ENCODE measurements around the gene IGF2R.

Gene IGF2R

DNA sequence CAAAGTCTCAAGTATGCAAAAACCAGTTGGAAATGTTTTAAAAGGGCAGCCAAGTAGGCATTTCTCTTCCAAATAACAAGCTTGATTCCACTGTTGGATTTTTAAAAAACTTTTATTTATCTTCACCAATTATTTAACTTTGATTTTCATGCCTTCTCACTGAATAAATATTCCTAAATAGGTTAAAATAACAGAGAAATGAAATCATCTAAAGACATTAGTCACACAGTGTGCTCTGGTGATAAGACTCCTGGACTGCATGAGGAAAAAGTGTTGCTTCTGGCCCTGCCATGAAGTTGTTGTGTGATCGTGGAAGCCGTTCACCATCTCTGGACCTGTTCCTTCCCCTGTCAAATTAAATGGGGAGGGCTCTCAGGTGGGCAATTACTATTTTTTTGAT, 33.8 kb upstream of the IGF2R start:
- Histone ChIP-seq H3K4me3 (no peak overlapping the region), H4K20me1 (no peaks in the 10 kb centered on the region), H3K9me3 (replicated peaks in 1 of 11) (peaks cover 0 to 13% (median 8%) of the 10 kb centered on the region in 11 experiments; a peak in 15 of 22 replicates), H3K4me1 (no peaks in the 10 kb centered on the region; a peak in 1 of 20 replicates), H3K27ac (no peak overlapping the region), H3K4me2 (no peak overlapping the region), H3K9ac (no peak overlapping the region), H3K27me3 (no peaks in the 10 kb centered on the region), H3K36me3 (no peaks in the 10 kb centered on the region)
- no peak for TF ChIP-seq Cebpa-rat (IDR thresholded peaks at IDR 0.05)

DNA sequence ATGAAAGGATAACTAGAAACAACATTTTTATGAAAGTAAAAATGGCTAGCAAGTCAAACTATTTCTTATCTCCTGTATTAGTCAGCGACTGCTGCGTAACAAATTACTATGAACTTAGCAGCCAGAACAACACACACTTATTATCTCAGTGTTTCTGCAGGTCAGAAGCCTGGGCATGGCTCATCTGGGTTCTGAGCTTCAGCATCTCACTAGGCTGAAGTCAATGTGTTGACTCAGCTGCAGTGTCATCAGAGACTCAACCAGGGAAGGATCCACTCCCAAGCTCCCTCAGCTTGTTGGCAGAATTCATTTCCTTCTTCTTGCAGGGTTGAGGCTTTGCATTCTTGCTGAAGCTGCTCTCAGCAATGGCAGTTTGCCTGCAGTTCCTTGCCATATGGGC, 33.2 kb upstream of the IGF2R start:
- H3K36me3 ChIP-seq = no peaks in the 10 kb centered on the region
- no peak overlapping the region for H3K4me3 ChIP-seq
- no peak overlapping the region for H3K4me2 ChIP-seq
- no peaks in the 10 kb centered on the region for H3K4me1 ChIP-seq
- H3K9me3 ChIP-seq (replicated peaks in 1 of 11) = peaks cover 0 to 13% (median 8%) of the 10 kb centered on the region in 11 experiments; a peak in 15 of 22 replicates
- no peak for TF ChIP-seq Cebpa-rat (IDR thresholded peaks at IDR 0.05)
- H3K27ac ChIP-seq = no peak overlapping the region
- H3K27me3 ChIP-seq = no peaks in the 10 kb centered on the region
- no peaks in the 10 kb centered on the region for H4K20me1 ChIP-seq
- no peak overlapping the region for H3K9ac ChIP-seq

DNA sequence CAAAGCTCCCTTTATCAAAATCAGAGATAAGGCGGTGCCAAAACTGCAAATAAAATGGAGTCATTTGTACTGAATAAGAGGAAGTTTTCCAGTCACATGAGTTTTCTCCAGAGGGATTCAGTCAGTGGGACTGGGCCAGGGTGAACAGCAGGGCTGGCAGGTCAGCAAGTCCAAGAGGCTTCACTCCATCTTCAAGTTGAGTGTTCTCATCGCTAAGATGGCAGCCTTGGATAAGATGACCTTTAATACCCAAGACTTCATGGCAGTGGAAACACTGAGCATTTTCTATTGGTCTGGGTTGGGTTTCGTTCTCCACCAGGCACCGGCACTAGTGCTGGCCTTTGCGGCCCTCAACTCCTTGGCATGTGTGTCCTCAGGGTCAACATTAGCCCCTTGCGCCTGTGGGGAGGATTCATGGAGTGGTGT, 29.3 kb upstream of the IGF2R start:
- H4K20me1 ChIP-seq = no peaks in the 10 kb centered on the region
- 0 out of 22 replicates have a peak, but pooled peaks cover 0 to 4% (median 0%) of the 10 kb centered on the region in 11 experiments for H3K36me3 ChIP-seq
- peaks cover 12 to 30% (median 21%) of the 10 kb centered on the region in 11 experiments for H3K9me3 ChIP-seq (replicated peaks in 1 of 11)
- no peak overlapping the region for H3K4me3 ChIP-seq
- H3K4me2 ChIP-seq = no peak overlapping the region
- TF ChIP-seq Cebpa-rat (IDR thresholded peaks at IDR 0.05) = no peak
- H3K27me3 ChIP-seq = no peaks in the 10 kb centered on the region
- H3K4me1 ChIP-seq = no peaks in the 10 kb centered on the region; a peak in 1 of 20 replicates
- no peak overlapping the region for H3K27ac ChIP-seq
- no peak overlapping the region for H3K9ac ChIP-seq

DNA sequence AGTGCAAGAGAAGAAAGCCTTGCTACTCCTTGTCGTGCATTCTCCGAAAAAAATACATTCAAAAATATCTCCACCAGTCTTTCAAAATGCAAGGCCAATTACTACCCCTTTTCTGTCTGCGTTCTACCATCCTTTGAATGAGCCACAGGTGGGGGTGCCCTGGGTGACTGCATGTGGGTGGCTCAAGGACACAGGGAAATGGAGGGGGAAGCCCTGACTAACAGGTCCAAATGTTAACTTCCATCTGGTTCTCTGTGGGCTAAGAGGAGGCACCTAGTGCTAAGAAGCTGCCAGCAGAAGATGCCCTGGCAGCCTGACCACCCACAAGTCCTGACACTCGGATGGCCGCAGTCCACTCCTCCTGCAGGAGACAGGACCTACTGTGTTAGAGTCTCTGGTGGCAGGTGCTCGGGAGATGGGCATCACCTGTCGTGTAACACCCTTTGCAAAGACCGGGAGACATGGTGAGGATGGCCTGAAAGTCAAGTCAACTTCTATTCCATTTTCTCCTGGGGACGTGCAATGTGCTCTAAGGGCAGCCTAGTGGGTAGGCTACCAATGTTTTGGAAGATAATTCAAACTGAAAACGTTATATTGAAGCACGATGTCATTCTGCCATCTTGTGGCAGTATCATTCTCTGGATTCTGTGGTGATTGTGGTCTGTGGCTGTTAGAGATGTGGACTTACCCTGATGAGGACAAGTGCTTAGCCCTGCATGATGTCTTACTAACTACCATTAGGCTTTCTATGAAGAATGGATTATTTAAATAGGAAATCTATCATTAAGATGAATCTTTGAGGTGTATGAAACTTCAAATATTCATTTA, 27.4 kb upstream of the IGF2R start:
- Histone ChIP-seq H4K20me1 (no peaks in the 10 kb centered on the region), H3K9me3 (replicated peaks in 1 of 11) (peaks cover 19 to 34% (median 22%) of the 10 kb centered on the region in 11 experiments), H3K4me2 (no peak overlapping the region), H3K4me3 (no peak overlapping the region), H3K9ac (no peak overlapping the region), H3K27ac (no peak overlapping the region), H3K4me1 (no peaks in the 10 kb centered on the region; a peak in 1 of 20 replicates), H3K27me3 (no peaks in the 10 kb centered on the region), H3K36me3 (peaks cover 0 to 4% (median 0%) of the 10 kb centered on the region in 11 experiments; a peak in 1 of 22 replicates)
- no peak for TF ChIP-seq Cebpa-rat (IDR thresholded peaks at IDR 0.05)

GRCh38 chr6:159943101-159943632, 25.7 kb upstream of the IGF2R start:
- H3K4me2 ChIP-seq = peak overlapping the region in 1 of 11 experiments; percentile 12; a peak in 3 of 22 replicates
- H3K4me3 ChIP-seq = no peak overlapping the region
- no peak for TF ChIP-seq Cebpa-rat (IDR thresholded peaks at IDR 0.05)

GRCh38 chr6:159943968-159944598, 24.8 kb upstream of the IGF2R start:
- Histone ChIP-seq H4K20me1 (no peaks in the 10 kb centered on the region), H3K36me3 (peaks cover 0 to 4% (median 0%) of the 10 kb centered on the region in 11 experiments; a peak in 1 of 22 replicates), H3K9ac (no peak overlapping the region), H3K27ac (no peak overlapping the region), H3K4me3 (no peak overlapping the region), H3K27me3 (no peaks in the 10 kb centered on the region), H3K9me3 (replicated peaks in 1 of 11) (peaks cover 19 to 34% (median 22%) of the 10 kb centered on the region in 11 experiments), H3K4me1 (no peaks in the 10 kb centered on the region; a peak in 1 of 20 replicates), H3K4me2 (no peak overlapping the region)
- TF ChIP-seq Cebpa-rat (IDR thresholded peaks at IDR 0.05) = no peak; a peak in 1 of 22 replicates

More at GRCh38 chr6:159943101-159943632, 25.7 kb upstream of the IGF2R start:
- no peaks in the 10 kb centered on the region; a peak in 1 of 20 replicates for H3K4me1 ChIP-seq
- H3K36me3 ChIP-seq = peaks cover 0 to 4% (median 0%) of the 10 kb centered on the region in 11 experiments; a peak in 1 of 22 replicates
- peaks cover 19 to 34% (median 22%) of the 10 kb centered on the region in 11 experiments for H3K9me3 ChIP-seq (replicated peaks in 1 of 11)
- H3K27me3 ChIP-seq = no peaks in the 10 kb centered on the region
- H4K20me1 ChIP-seq = no peaks in the 10 kb centered on the region
- no peak overlapping the region for H3K27ac ChIP-seq
- no peak overlapping the region for H3K9ac ChIP-seq

- H3K4me2 ChIP-seq = no peak overlapping the region
- no peaks in the 10 kb centered on the region; a peak in 1 of 20 replicates for H3K4me1 ChIP-seq
- no peak for TF ChIP-seq Cebpa-rat (IDR thresholded peaks at IDR 0.05)
These were observed 23.0 kb upstream of the IGF2R start for GRCh38 chr6:159945801-159946392.

GRCh38 chr6:159946912-159947311, 22.0 kb upstream of the IGF2R start:
- Histone ChIP-seq H3K27ac (no peak overlapping the region), H3K9ac (no peak overlapping the region), H3K4me1 (peaks cover 4 to 6% (median 5%) of the 10 kb centered on the region in 10 experiments; a peak in 15 of 20 replicates), H3K4me3 (no peak overlapping the region), H3K4me2 (no peak overlapping the region), H4K20me1 (no peaks in the 10 kb centered on the region), H3K36me3 (peaks cover 0 to 4% (median 0%) of the 10 kb centered on the region in 11 experiments; a peak in 1 of 22 replicates), H3K9me3 (replicated peaks in 1 of 11) (peaks cover 19 to 34% (median 22%) of the 10 kb centered on the region in 11 experiments), H3K27me3 (no peaks in the 10 kb centered on the region)
- TF ChIP-seq Cebpa-rat (IDR thresholded peaks at IDR 0.05) = no peak

More at GRCh38 chr6:159945801-159946392, 23.0 kb upstream of the IGF2R start:
- peaks cover 0 to 4% (median 0%) of the 10 kb centered on the region in 11 experiments; a peak in 1 of 22 replicates for H3K36me3 ChIP-seq
- no peak overlapping the region for H3K9ac ChIP-seq
- no peak overlapping the region for H3K4me3 ChIP-seq
- H4K20me1 ChIP-seq = no peaks in the 10 kb centered on the region
- no peak overlapping the region for H3K27ac ChIP-seq
- no peaks in the 10 kb centered on the region for H3K27me3 ChIP-seq
- peaks cover 19 to 34% (median 22%) of the 10 kb centered on the region in 11 experiments for H3K9me3 ChIP-seq (replicated peaks in 1 of 11)

Data from BLaER1 treated with 17β-estradiol and CSF1 and Interleukin-3, amounts not matched to agents 10 nM and 100 nM (cell line).